Left cardiac atrium (tissue), 4 donors: ENCODE data around the gene AK2. TPM values are rescaled to one million over a fixed set of nuclear protein-coding genes. Genes with fewer than 3 reads are reported as not detected.
"Not testable (repeated sequence)": the region's sequence is repeated elsewhere in the genome, so short reads cannot be mapped to it uniquely, and the experiment has no call there.

ENCODE experiments used
- ATAC-seq, 2 donors: fragments of 200-7000 bp; cut with Tn5 transposase; one replicate each; pipeline ENCODE4 v1.9.1; 2020; ENCODE audit warnings: mild to moderate bottlenecking in 2 of 2, moderate library complexity in 2 of 2
- DNase-seq: peaks from one replicate; pipeline ENCODE4 v3.0.0-alpha.2; 2020
- intact Hi-C, 2 donors: fragments of 100-400 bp; cut with DNase I; formaldehyde crosslinking; loops; one replicate each; pipeline versions ENCODE4 v1.14.1 to v1.15.1; 2022 to 2023
- total RNA-seq, 2 donors: library from RNA; stranded (reverse); fragmentation: NEBNext Ultra II Directional; extraction: Animal tissue kit (Norgen Biotek cat#: 25700); gene quantifications; one replicate each; pipeline ENCODE4 v1.2.1, GENCODE V29; 2021
- donor health status: DM: no; HTN: yes; CAD: no.
- donor health status: DM: no; HTN: yes; CAD: no; lungs with severe emphysema.
- donor health status: DM: yes; HTN: yes; CAD: no.
- donor health status: Dilated cardiomyopathy.

AK2 gene
- total RNA-seq, 2 donors from 2014 or later: 121 to 142 TPM

DNA sequence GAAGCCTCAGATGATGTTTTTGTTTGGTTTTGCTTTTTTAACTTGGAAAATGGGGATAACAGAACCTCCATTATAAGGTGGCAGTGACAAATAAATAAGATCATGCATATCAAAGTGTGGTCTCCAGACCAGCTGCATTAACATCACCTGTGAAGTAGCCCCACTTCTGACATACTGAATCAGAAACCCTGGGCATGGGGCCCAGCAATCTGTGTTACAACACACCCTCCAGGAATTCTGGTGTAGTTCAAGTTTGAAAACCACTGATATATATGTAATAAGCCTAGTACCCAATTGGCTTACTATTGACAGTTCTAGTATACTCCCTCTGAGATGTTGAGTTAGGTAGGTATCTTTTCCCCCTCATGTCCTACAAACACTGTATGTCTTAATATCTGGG is 48.0 kb downstream of the AK2 start:
- intact Hi-C loops: no loop called here
- DNase-seq (no peak), ATAC-seq (peak; percentile 31 to 34)

DNA sequence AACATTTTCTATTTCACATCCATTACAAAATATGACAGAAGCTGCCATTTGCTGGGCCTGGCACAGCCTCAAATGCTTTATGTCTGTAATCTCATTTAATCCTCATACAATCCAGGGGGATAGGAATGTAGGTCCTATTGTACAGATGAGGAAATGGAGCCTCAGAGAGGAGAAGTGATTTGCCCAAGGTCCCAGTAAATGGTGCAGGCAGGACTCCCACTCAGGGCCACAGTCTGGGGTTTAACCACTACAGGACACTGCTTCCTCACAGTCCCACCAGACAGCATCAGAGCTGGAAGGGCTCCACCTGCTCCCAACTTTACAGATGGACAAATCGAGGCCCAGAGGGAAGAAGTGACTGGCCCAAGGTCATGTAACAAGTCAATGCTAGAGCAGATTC is 51.5 kb downstream of the AK2 start:
- ATAC-seq: no peak
- no peak for DNase-seq
- intact Hi-C loops: no loop called here

DNA sequence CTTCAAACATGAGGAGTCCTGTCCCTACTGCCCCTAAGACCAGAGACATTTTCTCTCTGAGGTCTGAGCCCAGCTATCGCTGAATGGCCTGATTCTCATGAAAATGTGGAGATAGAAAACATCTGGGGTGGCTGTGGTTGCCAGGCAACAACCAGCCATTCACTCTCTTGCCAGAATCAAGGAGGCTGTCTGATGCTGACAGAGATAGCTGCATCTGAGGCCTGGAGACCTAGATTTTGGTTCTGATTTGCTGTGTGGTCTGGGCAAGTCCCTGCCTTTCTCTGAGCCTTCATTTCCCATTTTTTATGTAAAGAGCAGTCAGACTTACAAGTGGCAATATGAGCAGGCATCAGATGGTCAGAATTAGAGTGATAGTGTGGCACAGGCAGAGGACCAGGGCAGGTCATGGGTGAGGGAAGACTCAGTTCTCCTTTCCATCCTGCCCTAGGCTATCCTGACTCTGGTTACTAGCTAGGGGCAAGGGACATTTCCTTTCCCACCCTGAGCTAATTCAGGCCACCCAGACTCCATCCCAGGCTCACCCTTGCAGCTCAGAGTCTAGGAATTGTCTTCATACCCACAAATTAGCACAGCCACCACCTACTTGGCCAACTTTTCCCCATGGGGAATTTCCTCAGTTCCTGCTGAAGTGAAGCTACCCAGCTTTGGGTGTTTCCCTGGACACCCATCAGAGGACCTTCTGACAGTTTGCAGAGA is 52.1 kb downstream of the AK2 start:
- intact Hi-C loops: no loop called here
- ATAC-seq: no peak
- no peak for DNase-seq

DNA sequence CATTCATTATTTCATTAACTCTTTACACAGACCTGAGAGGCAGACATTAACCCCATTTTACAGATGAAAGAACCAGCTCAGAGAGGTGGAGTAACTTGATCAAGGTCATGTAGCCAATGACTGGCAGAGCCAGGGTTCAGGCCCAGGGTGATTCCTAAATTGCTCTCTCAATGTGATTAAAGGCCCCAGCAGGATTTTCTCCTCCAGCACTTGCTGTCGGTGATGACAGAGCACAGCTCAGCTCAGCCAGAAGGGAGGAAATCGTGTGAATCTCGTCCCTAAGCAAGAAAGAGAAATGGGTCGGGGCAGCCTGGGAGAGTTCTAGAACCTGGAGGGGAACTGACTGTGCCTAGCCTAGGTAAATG is 52.6 kb downstream of the AK2 start:
- peak in 1 of 2 donors; percentile 10 for ATAC-seq
- no peak for DNase-seq
- intact Hi-C loops: no loop called here

DNA sequence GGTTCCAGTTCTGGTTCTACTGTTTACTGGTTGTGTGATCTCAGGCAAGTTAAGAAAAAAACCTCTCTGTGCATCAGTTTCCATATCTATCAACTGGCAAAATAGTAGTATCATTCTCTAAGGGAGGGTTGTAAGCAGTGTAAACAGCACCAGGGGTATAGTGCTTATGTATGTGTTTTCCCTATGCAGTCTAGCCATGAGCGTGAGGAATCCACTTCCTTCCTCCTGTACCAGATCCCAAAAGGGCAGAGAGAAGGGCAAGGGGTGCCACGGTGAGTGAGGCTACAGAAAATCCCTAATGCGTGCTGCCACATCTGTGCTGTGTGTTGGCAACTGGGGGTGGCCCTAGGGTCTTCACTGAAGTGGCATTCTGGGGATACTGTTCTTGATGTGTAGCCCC is 53.7 kb downstream of the AK2 start:
- DNase-seq: no peak
- ATAC-seq: no peak
- intact Hi-C loops: no loop called here

DNA sequence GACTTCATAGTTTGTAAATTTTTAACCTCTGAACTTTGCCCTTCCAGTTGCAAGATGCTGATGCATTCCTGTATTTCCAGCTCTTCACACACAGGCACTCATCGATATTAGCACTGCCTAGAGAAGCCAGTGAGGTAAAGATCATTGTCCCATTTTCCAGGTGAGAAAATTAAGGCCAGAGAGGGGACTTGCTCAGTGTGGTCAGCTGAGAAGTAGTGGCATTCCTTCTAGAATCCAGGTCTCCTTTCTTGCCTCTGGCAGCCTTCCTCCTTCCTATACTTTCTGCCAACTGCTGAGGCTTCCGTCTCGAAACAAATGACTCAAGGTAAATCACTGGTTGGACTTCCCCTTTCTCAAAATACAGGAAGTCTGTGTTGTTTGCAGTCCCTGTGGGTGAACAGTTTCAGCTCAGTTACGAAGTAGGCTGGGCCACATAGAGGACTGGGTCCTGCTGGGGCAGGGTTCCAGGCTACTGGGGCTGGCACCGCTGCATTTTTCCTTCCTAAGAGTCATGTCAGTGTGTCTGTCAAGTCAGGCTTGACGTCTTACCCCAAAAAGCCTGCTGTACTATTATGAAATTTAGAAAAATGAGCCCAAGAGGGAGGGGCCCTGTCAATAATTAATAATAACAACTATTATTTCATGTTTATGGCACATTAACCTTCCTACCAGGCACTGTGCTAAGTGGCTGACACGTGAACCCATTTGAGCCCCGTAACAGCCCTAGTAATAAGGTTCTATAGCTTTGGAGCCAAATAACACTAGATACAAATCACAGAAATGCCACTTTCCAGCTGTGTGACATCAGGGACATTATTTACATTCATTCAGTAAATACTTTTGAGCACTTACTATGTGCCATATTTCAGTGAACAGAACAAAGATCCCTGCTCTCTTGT is 55.4 kb downstream of the AK2 start:
- DNase-seq (peak; percentile 55), ATAC-seq (peak; percentile 85 to 89)
- intact Hi-C loops: no loop called here

DNA sequence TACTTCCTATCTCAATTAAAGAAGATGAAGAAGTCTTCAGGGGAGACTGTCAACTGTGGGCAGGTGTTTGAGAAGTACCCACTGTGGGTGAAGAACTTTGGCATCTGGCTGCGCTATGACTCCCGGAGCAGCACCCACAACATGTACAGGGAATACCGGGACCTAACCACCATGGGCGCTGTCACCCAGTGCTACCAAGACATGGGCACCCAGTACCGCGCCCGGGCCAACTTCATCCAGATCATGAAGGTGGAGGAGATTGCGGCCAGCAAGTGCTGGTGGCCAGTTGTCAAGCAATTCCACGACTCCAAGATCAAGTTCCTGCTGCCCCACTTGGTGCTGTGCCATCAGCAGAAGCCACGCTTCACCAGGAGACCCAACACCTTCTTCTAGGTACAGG is 56.6 kb downstream of the AK2 start:
- DNase-seq (no peak), ATAC-seq (no peak)
- intact Hi-C loops: no loop called here

DNA sequence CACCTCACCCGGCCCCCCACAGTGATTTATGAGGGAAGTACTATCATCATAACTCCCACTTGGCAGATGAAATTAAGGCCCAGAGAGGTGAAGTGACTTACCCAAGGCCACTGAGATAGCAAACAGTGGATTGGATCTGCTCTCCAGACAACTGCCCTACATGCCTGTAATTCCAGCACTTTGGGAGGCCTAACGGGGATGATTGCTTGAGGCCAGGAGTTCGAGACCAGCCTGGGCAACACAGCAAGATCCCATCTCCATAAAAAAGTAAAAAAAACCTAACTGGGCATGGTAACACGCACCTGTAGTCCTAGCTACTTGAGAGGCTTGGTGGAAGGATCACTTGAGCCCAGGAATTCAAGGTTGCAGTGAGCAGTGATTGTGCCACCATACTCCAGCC is 57.8 kb downstream of the AK2 start:
- intact Hi-C loops: no loop called here
- no peak for ATAC-seq
- no peak for DNase-seq

DNA sequence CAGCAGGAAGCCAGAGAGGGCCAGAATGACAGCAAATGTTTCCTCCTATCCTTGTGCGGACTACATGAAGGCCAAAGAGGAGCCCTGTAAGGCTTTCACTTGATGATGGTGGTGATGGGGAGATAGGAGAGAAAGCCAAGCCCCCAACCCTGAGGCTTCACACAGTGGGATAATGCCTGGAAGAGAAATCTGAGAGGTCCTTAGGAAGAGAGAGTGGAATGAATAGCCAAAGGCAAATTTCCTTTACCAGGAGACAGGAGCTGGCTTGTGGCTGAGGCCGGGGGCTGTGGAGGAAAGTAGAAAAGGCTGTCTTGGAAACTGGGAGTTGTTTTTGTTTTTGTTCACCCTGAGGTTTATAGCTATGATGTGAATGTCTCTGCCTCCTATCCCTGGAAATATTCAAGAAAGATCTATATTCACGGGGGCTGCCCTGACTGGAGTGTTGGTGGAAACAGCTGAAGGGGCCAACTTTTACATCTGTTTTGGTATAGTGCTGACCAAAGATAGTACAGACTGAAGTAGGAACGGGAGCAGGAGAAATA is 59.1 kb downstream of the AK2 start:
- intact Hi-C loops: no loop called here
- DNase-seq (no peak), ATAC-seq (no peak)

DNA sequence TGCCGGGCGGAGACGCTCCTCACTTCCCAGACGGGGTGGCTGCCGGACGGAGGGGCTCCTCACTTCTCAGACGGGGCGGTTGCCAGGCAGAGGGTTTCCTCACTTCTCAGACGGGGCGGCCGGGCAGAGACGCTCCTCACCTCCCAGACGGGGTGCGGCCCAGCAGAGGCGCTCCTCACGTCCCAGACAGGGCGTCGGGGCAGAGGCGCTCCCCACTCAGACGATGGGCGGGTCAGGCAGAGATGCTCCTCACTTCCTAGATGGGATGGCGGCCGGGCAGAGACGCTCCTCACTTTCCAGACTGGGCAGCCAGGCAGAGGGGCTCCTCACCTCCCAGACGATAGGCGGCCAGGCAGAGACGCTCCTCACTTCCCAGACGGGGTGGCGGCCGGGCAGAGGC is 61.6 kb downstream of the AK2 start:
- DNase-seq, ATAC-seq, intact Hi-C loops: not testable (repeated sequence)

DNA sequence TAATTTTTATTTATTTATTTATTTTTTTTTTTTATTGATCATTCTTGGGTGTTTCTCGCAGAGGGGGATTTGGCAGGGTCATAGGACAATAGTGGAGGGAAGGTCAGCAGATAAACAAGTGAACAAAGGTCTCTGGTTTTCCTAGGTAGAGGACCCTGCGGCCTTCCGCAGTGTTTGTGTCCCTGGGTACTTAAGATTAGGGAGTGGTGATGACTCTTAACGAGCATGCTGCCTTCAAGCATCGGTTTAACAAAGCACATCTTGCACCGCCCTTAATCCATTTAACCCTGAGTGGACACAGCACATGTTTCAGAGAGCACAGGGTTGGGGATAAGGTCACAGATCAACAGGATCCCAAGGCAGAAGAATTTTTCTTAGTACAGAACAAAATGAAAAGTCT is 63.2 kb downstream of the AK2 start:
- ATAC-seq, intact Hi-C loops, DNase-seq: not testable (repeated sequence)

DNA sequence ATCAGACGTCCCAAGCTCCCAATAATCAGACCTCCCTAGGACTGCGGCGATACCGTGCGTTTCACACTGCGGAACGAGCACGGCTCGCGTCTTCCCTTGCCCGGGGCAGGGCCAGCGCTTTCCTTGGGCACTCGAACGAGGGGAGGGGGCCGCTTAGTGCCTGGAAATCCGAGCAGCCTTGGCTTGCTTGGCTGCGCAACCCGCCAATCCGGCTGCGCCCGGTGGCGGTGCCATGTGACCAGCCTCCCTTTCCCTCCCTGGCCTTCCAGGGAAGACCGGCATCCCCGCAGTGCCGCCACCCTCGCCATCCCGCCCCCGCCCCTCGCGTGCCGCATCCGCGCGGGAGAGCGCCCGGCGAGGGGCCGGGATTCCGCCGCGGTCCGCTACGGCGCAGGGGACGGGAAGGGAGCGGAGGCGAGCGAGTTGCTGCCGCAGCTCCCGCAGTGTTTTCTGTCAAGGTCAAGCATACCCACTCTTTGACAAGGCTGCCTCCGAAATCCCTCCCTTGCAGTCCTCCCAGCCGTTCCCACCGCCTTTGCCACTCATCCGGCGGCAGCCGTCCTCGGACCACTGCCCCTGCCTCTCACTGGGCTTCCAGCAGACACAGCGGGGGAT is 63.8 kb downstream of the AK2 start:
- ATAC-seq: peak; percentile 89 to 90
- intact Hi-C loops: no loop called here
- peak; percentile 58 for DNase-seq

DNA sequence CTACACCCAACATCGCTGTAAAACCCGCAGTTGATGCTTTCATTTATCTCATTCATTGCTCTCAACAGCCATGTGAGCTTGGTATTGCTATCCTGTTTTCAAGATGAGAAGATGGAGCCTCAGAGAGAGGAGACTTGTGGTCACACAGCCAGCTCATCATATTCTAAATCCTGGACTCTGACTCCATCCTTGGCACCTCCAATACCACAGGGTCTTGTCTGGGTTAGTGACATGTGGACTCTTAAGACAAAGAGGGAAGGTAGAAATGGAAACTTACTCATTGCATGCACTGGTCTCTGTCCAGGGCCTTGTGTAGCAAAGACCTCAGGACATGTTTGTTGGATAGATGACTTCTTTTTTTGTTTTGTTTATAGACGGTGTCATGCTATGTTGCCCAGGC is 65.1 kb downstream of the AK2 start:
- ATAC-seq (no peak), DNase-seq (no peak)
- intact Hi-C loops: no loop called here

DNA sequence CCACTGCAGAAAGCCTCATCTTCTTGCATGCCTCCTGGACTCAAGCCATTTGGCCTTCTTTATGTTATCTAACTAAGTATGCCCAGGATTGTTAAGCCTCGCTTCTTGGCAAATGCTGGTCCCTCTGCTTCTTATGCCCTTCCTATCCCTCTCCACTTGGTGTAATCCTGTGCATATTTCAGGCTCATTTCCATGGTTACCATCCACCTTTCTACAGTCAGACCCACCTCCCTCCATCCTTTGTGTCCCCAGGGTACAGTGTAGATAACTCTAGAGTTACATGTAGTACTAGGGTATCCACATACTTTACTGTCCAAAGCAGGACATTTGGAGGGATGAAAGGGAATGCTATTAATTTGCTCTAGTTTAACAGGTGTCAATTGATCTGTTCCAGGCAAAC is 65.5 kb downstream of the AK2 start:
- DNase-seq: no peak
- intact Hi-C loops: no loop called here
- ATAC-seq: no peak

DNA sequence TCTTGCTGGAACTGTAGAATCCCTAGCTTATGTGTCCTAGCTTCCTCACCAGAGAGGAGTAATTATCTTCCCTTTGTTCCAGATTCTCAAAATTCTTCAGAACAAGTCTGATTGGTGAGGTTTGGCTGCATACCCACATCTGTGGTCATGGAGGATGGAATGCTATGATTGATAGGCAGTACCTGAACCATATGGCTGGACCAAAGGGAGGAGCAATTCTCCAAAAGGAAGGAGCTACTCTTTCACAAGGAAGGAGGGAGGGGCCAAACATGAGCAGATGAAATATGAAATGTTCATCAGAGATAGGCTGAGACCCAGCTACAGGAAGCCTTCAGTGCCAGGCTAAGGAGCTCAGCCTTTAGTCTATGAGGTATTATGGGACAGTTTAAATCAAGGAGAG is 67.1 kb downstream of the AK2 start:
- DNase-seq: no peak
- no peak for ATAC-seq
- intact Hi-C loops: no loop called here

DNA sequence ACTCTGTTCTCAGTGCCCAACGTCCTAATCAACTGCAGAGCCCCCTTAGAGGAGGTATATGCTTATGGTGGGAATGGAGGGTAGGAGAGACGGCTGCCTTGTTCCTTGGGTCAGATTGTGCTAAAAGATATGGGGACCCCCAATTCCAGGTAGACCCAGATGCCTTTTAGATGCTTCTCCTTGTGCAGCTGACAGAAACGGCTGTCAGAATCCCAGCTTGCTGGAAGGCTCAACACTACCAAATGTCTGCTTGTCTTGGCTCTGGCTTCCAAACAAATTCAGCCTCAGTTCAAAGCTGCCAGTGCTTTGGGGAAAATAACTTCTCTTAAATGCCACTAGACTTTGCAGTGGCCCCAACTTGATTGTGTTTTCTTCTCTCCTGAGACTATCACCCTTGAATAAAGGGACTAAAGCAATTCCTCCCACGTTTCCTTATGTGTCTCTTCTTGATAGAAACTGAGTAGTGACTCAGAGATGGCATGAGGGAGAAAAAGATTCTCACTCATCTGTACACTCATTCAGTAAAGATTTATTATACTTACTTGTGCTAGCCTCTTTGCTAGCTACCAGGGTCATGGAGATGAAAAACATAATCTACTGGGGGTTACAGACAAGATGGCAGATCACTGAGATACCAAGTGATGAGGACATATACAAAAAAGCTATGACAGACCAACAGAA is 68.7 kb downstream of the AK2 start:
- ATAC-seq: no peak
- no peak for DNase-seq
- intact Hi-C loops: no loop called here

DNA sequence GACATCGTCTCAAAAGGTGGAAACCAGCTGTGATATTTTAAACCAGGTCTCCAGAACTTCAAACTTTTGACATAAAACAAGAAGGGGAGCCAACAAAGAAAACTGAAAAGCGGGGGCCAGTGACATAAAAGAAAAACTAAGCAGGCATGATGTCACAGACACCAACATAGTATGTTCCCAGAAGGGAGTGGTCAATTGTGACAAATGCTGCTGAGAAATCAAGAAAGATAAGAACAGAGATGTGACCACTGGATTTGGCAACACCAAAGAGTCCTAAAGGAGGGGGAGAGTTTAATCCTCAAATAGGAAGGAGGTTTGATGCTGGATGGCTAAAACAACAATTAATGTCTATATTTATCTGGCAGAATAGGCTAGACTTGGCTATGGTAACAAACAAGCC is 69.8 kb downstream of the AK2 start:
- intact Hi-C loops: no loop called here
- DNase-seq (no peak), ATAC-seq (no peak)

DNA sequence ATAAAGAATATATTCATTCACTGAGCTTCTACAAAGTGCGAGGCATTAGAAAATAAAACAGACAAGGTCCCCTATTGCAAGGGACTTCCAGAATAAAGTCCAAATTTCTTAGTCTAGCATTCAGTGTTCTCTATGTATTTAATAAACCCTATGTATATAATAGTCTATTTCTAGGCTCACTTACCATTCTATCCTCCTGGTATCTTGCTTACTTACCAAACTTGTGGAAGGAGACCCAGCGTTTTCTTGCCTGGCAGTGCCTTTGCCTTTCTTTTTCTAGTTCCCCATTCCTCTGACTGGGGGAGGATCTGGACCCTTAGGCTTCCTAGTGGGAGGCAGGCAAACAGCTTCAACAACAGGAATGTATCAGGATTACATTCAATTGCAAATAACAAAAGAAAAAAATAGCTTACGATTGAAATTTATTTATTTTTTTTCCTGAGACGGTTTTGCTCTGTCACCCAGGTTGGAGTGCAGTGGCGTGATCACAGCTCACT is 71.4 kb downstream of the AK2 start:
- intact Hi-C loops: no loop called here
- no peak for ATAC-seq
- DNase-seq: no peak

DNA sequence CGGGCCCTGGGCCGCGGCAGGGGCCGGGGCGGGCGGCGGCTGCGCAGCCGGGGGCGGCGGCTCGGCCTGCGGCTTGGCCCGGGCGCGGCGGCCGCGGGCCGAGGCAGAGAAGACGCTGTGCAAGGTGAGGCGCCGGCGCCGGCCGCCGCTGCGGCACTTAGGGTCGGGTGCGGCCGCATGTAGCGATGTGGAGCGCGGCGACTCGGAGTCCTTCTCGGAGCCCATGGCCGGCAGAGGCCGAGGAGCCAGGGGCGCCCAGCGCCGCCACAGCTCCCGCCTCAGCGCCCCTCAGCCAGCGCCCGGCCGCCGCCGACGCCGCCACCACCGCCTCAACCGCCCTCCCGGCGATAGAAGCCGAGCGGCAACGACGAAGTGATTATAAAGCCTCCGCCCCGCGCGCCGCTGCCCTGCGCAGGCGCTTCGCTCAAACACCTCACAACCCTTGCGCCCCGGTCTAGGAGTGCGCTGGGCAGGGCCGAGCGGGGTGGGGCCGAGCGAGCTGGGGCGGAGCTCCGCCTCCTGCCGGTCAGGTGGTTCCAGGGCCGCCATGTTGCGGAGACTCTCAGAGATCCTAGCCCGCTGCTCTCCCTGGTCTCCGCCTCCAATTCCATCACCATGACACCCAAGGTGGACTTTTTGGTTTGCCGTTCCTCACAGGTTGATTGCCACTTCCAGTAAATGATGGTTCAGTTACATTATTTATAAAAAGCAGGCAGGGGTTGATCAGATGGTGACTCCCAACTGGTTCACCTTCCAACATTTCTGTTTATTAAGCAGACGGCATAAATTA is 72.0 kb downstream of the AK2 start, which contains the start of gene RNF19B:
TSS of gene RNF19B (minus strand) at position 349 of the 790 bp plus-strand sequence. CDS start at position 225, 124 bp downstream.
- DNase-seq (peak; percentile 95), ATAC-seq (peak; percentile 98 to 99)
- intact Hi-C loops: no loop called here
